ENCODE data around the gene NIT1. TPM values are rescaled to one million over a fixed set of nuclear protein-coding genes. Genes with fewer than 3 reads are reported as not detected.

NIT1 gene
- total RNA-seq, 2 donors from 2014 or later, result 51.0 to 65.1 TPM

GRCh38 chr1:161153176-161153575 lies 35.3 kb downstream of the NIT1 start:
- peaks cover 15% of the 10 kb centered on the region for H3K36me3 ChIP-seq (ENCODE audit: control insufficient read depth, insufficient read depth, low read length)
- H3K36me3 Mint-ChIP-seq (ENCODE audit: low read depth), result peaks cover 12% of the 10 kb centered on the region
- H3K9ac ChIP-seq (ENCODE audit: extremely low read depth, low read length, poor library complexity, severe bottlenecking), result peak overlapping the region; percentile 97
- H3K27me3 ChIP-seq (ENCODE audit: control insufficient read depth, insufficient read depth, low read length, poor library complexity, severe bottlenecking), result no peaks in the 10 kb centered on the region
- H3K4me3 ChIP-seq (ENCODE audit: low read length), result peak overlapping the region; percentile 99
- H3K27ac ChIP-seq (ENCODE audit: low read depth, low read length), result no peak overlapping the region
- H3K4me3 Mint-ChIP-seq, result peak overlapping the region; percentile 90
- peaks cover 12% of the 10 kb centered on the region for H3K4me1 Mint-ChIP-seq
- H3K27me3 Mint-ChIP-seq (ENCODE audit: insufficient read depth), result no peaks in the 10 kb centered on the region
- no peaks in the 10 kb centered on the region for H3K4me1 ChIP-seq (ENCODE audit: control insufficient read depth, insufficient read depth, low read length)
- H3K27ac Mint-ChIP-seq, result peak overlapping the region; percentile 100
- TF ChIP-seq, protein P1, sequence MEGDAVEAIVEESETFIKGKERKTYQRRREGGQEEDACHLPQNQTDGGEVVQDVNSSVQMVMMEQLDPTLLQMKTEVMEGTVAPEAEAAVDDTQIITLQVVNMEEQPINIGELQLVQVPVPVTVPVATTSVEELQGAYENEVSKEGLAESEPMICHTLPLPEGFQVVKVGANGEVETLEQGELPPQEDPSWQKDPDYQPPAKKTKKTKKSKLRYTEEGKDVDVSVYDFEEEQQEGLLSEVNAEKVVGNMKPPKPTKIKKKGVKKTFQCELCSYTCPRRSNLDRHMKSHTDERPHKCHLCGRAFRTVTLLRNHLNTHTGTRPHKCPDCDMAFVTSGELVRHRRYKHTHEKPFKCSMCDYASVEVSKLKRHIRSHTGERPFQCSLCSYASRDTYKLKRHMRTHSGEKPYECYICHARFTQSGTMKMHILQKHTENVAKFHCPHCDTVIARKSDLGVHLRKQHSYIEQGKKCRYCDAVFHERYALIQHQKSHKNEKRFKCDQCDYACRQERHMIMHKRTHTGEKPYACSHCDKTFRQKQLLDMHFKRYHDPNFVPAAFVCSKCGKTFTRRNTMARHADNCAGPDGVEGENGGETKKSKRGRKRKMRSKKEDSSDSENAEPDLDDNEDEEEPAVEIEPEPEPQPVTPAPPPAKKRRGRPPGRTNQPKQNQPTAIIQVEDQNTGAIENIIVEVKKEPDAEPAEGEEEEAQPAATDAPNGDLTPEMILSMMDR (conservative IDR thresholded peaks at IDR 0.05), result no peak
- H3K9me3 ChIP-seq (ENCODE audit: control insufficient read depth, low read length), result no peaks in the 10 kb centered on the region
- no peaks in the 10 kb centered on the region for H3K9me3 Mint-ChIP-seq
- WGBS, 2 experiments (ENCODE audit: insufficient coverage in 1 of 2, insufficient read length in 1 of 2), result 35 to 100% methylated on average over 2 to 9 of the region's 9 CpGs
- no peak for DNase-seq

GRCh38 chr1:161153682-161154337 lies 35.9 kb downstream of the NIT1 start, which contains the start of gene UFC1:
TSS of gene UFC1 (plus strand) at chr1:161153978. CDS start at chr1:161153998, 20 bp downstream.
- peak within 1 kb of the TSS; percentile 97 for H3K9ac ChIP-seq (ENCODE audit: extremely low read depth, low read length, poor library complexity, severe bottlenecking)
- TF ChIP-seq, protein P1 (conservative IDR thresholded peaks at IDR 0.05), result no peak
- no peaks in the 10 kb centered on the region for H3K27me3 Mint-ChIP-seq (ENCODE audit: insufficient read depth)
- no peaks in the 10 kb centered on the region for H3K9me3 ChIP-seq (ENCODE audit: control insufficient read depth, low read length)
- peak within 1 kb of the TSS; percentile 90 for H3K4me3 Mint-ChIP-seq
- H3K27ac Mint-ChIP-seq, result peak within 1 kb of the TSS; percentile 100
- H3K36me3 Mint-ChIP-seq (ENCODE audit: low read depth), result peaks cover 15% of the 10 kb centered on the region
- H3K27ac ChIP-seq (ENCODE audit: low read depth, low read length), result peak within 1 kb of the TSS; percentile 88
- peak within 1 kb of the TSS; percentile 99 for H3K4me3 ChIP-seq (ENCODE audit: low read length)
- peaks cover 16% of the 10 kb centered on the region for H3K4me1 Mint-ChIP-seq
- peak; percentile 89 for DNase-seq
- H3K27me3 ChIP-seq (ENCODE audit: control insufficient read depth, insufficient read depth, low read length, poor library complexity, severe bottlenecking), result no peaks in the 10 kb centered on the region
- WGBS, 2 experiments (ENCODE audit: insufficient coverage in 1 of 2, insufficient read length in 1 of 2), result 1 to 2% methylated on average over 29 to 33 of the region's 33 CpGs
- no peaks in the 10 kb centered on the region for H3K9me3 Mint-ChIP-seq
- peaks cover 21% of the 10 kb centered on the region for H3K36me3 ChIP-seq (ENCODE audit: control insufficient read depth, insufficient read depth, low read length)
- H3K4me1 ChIP-seq (ENCODE audit: control insufficient read depth, insufficient read depth, low read length), result no peaks in the 10 kb centered on the region

GRCh38 chr1:161157867-161158266 lies 40.0 kb downstream of the NIT1 start:
- Histone ChIP-seq H3K27ac (ENCODE audit: low read depth, low read length) (no peak overlapping the region), H3K9ac (ENCODE audit: extremely low read depth, low read length, poor library complexity, severe bottlenecking) (no peak overlapping the region), H3K27me3 (ENCODE audit: control insufficient read depth, insufficient read depth, low read length, poor library complexity, severe bottlenecking) (no peaks in the 10 kb centered on the region), H3K4me1 (ENCODE audit: control insufficient read depth, insufficient read depth, low read length) (no peaks in the 10 kb centered on the region), H3K9me3 (ENCODE audit: control insufficient read depth, low read length) (no peaks in the 10 kb centered on the region), H3K36me3 (ENCODE audit: control insufficient read depth, insufficient read depth, low read length) (peaks cover 37% of the 10 kb centered on the region), H3K4me3 (ENCODE audit: low read length) (no peak overlapping the region)
- 94 to 100% methylated on average over 1 of the region's 1 CpG for WGBS, 2 experiments (ENCODE audit: insufficient coverage in 1 of 2, insufficient read length in 1 of 2)
- H3K27ac Mint-ChIP-seq, result no peak overlapping the region
- no peak for DNase-seq
- H3K27me3 Mint-ChIP-seq (ENCODE audit: insufficient read depth), result no peaks in the 10 kb centered on the region
- TF ChIP-seq, protein P1 (conservative IDR thresholded peaks at IDR 0.05), result no peak
- peaks cover 21% of the 10 kb centered on the region for H3K36me3 Mint-ChIP-seq (ENCODE audit: low read depth)
- peaks cover 25% of the 10 kb centered on the region for H3K4me1 Mint-ChIP-seq
- no peak overlapping the region for H3K4me3 Mint-ChIP-seq
- no peaks in the 10 kb centered on the region for H3K9me3 Mint-ChIP-seq
